ENCODE measurements around the gene HNRNPUL1. TPM values are rescaled to one million over a fixed set of nuclear protein-coding genes. Genes with fewer than 3 reads are reported as not detected.
"Not testable (repeated sequence)": the region's sequence is repeated elsewhere in the genome, so short reads cannot be mapped to it uniquely, and the experiment has no call there.

Gene HNRNPUL1
- total RNA-seq, 2 experiments from 2014 or later, result 255 to 259 TPM

- Mint-ChIP-seq H3K27me3 (no peaks in the 10 kb centered on the region), H3K27ac (no peak overlapping the region), H3K36me3 (peaks cover 21% of the 10 kb centered on the region)
Measured at GRCh38 chr19:41288673-41289530, 24.7 kb downstream of the HNRNPUL1 start.

GRCh38 chr19:41289814-41290213, 25.6 kb downstream of the HNRNPUL1 start:
- not testable (repeated sequence) for DNase-seq, H3K27me3 Mint-ChIP-seq, H3K9me3 Mint-ChIP-seq, H3K4me1 Mint-ChIP-seq, H3K4me3 Mint-ChIP-seq, H3K27ac Mint-ChIP-seq
- H3K36me3 Mint-ChIP-seq, result peaks cover 25% of the 10 kb centered on the region

More at GRCh38 chr19:41288673-41289530, 24.7 kb downstream of the HNRNPUL1 start:
- DNase-seq, result no peak
- H3K4me1 Mint-ChIP-seq, result peaks cover 4% of the 10 kb centered on the region
- H3K4me3 Mint-ChIP-seq, result no peak overlapping the region
- no peaks in the 10 kb centered on the region for H3K9me3 Mint-ChIP-seq

GRCh38 chr19:41294393-41294792, 30.2 kb downstream of the HNRNPUL1 start:
- no peak overlapping the region for H3K27ac Mint-ChIP-seq
- peaks cover 51% of the 10 kb centered on the region for H3K36me3 Mint-ChIP-seq

GRCh38 chr19:41295499-41295898, 31.3 kb downstream of the HNRNPUL1 start:
- peaks cover 58% of the 10 kb centered on the region for H3K36me3 Mint-ChIP-seq
- no peak overlapping the region for H3K4me3 Mint-ChIP-seq
- DNase-seq, result no peak
- H3K27ac Mint-ChIP-seq, result no peak overlapping the region
- H3K9me3 Mint-ChIP-seq, result no peaks in the 10 kb centered on the region
- no peaks in the 10 kb centered on the region for H3K27me3 Mint-ChIP-seq
- H3K4me1 Mint-ChIP-seq, result peaks cover 55% of the 10 kb centered on the region

More at GRCh38 chr19:41294393-41294792, 30.2 kb downstream of the HNRNPUL1 start:
- Mint-ChIP-seq H3K4me3 (no peak overlapping the region), H3K4me1 (peaks cover 45% of the 10 kb centered on the region), H3K27me3 (no peaks in the 10 kb centered on the region), H3K9me3 (no peaks in the 10 kb centered on the region)
- DNase-seq, result no peak

GRCh38 chr19:41296433-41296871, 32.3 kb downstream of the HNRNPUL1 start:
- Mint-ChIP-seq H3K27me3 (no peaks in the 10 kb centered on the region), H3K4me3 (no peak overlapping the region), H3K27ac (peak overlapping the region; percentile 72), H3K4me1 (peaks cover 65% of the 10 kb centered on the region), H3K9me3 (no peaks in the 10 kb centered on the region), H3K36me3 (peaks cover 58% of the 10 kb centered on the region)
- DNase-seq, result no peak

GRCh38 chr19:41297628-41298347, 33.6 kb downstream of the HNRNPUL1 start:
- Mint-ChIP-seq H3K27me3 (no peaks in the 10 kb centered on the region), H3K9me3 (no peaks in the 10 kb centered on the region), H3K36me3 (peaks cover 64% of the 10 kb centered on the region), H3K27ac (peak overlapping the region; percentile 72), H3K4me3 (no peak overlapping the region), H3K4me1 (peaks cover 76% of the 10 kb centered on the region)
- DNase-seq, result no peak

- Mint-ChIP-seq H3K27ac (peak overlapping the region; percentile 72), H3K4me1 (peaks cover 82% of the 10 kb centered on the region), H3K27me3 (no peaks in the 10 kb centered on the region), H3K9me3 (no peaks in the 10 kb centered on the region), H3K4me3 (no peak overlapping the region), H3K36me3 (peaks cover 70% of the 10 kb centered on the region)
- DNase-seq, result peak; percentile 58
Measured at GRCh38 chr19:41298348-41298964, 34.3 kb downstream of the HNRNPUL1 start.

GRCh38 chr19:41299046-41299754, 35.0 kb downstream of the HNRNPUL1 start:
- Mint-ChIP-seq H3K4me1 (peaks cover 88% of the 10 kb centered on the region), H3K36me3 (peaks cover 73% of the 10 kb centered on the region), H3K4me3 (no peak overlapping the region), H3K9me3 (no peaks in the 10 kb centered on the region), H3K27ac (peak overlapping the region; percentile 60), H3K27me3 (no peaks in the 10 kb centered on the region)
- no peak for DNase-seq

GRCh38 chr19:41299755-41300089, 35.5 kb downstream of the HNRNPUL1 start:
- DNase-seq, result no peak
- Mint-ChIP-seq H3K4me3 (no peak overlapping the region), H3K36me3 (peaks cover 69% of the 10 kb centered on the region), H3K9me3 (no peaks in the 10 kb centered on the region), H3K27ac (peak overlapping the region; percentile 60), H3K4me1 (peaks cover 90% of the 10 kb centered on the region), H3K27me3 (no peaks in the 10 kb centered on the region)

GRCh38 chr19:41300555-41300954, 36.4 kb downstream of the HNRNPUL1 start:
- Mint-ChIP-seq H3K9me3 (no peaks in the 10 kb centered on the region), H3K36me3 (peaks cover 69% of the 10 kb centered on the region), H3K27me3 (no peaks in the 10 kb centered on the region), H3K4me1 (peaks cover 90% of the 10 kb centered on the region), H3K4me3 (no peak overlapping the region), H3K27ac (no peak overlapping the region)
- DNase-seq, result no peak

GRCh38 chr19:41302624-41303351, 38.6 kb downstream of the HNRNPUL1 start:
- no peaks in the 10 kb centered on the region for H3K27me3 Mint-ChIP-seq
- no peaks in the 10 kb centered on the region for H3K9me3 Mint-ChIP-seq
- DNase-seq, result peak; percentile 84
- peaks cover 65% of the 10 kb centered on the region for H3K36me3 Mint-ChIP-seq
- peak overlapping the region; percentile 96 for H3K27ac Mint-ChIP-seq
- peaks cover 91% of the 10 kb centered on the region for H3K4me1 Mint-ChIP-seq
- peak overlapping the region; percentile 71 for H3K4me3 Mint-ChIP-seq

GRCh38 chr19:41303954-41304353, 39.8 kb downstream of the HNRNPUL1 start:
- Mint-ChIP-seq H3K27ac (peak overlapping the region; percentile 76), H3K9me3 (no peaks in the 10 kb centered on the region), H3K36me3 (peaks cover 63% of the 10 kb centered on the region), H3K27me3 (no peaks in the 10 kb centered on the region), H3K4me3 (no peak overlapping the region), H3K4me1 (peaks cover 92% of the 10 kb centered on the region)
- no peak for DNase-seq

- Mint-ChIP-seq H3K9me3 (no peaks in the 10 kb centered on the region), H3K4me3 (no peak overlapping the region), H3K36me3 (peaks cover 54% of the 10 kb centered on the region), H3K27me3 (peaks cover under 1% of the 10 kb centered on the region), H3K4me1 (peaks cover 88% of the 10 kb centered on the region), H3K27ac (peak overlapping the region; percentile 76)
- no peak for DNase-seq
Measured at GRCh38 chr19:41304706-41305483, 40.7 kb downstream of the HNRNPUL1 start.
